ENCODE measurements around the gene OR2B6.

OR2B6 gene

GRCh38 chr6:27966044-27966443 lies 9.0 kb downstream of the OR2B6 start:
- ATAC-seq (replicated peaks), result no peak
- no peak for DNase-seq
- H3K27ac Mint-ChIP-seq, result no peak overlapping the region
- H3K27me3 Mint-ChIP-seq, result peaks cover 63 to 70% of the 10 kb centered on the region in 2 donors
- no peaks in the 10 kb centered on the region for H3K36me3 Mint-ChIP-seq (ENCODE audit: insufficient read depth)
- H3K4me1 Mint-ChIP-seq (ENCODE audit: low read depth in 2 of 2), result no peaks in the 10 kb centered on the region
- H3K9me3 Mint-ChIP-seq, result no peaks in the 10 kb centered on the region
- no peak overlapping the region for H3K4me3 Mint-ChIP-seq

DNA sequence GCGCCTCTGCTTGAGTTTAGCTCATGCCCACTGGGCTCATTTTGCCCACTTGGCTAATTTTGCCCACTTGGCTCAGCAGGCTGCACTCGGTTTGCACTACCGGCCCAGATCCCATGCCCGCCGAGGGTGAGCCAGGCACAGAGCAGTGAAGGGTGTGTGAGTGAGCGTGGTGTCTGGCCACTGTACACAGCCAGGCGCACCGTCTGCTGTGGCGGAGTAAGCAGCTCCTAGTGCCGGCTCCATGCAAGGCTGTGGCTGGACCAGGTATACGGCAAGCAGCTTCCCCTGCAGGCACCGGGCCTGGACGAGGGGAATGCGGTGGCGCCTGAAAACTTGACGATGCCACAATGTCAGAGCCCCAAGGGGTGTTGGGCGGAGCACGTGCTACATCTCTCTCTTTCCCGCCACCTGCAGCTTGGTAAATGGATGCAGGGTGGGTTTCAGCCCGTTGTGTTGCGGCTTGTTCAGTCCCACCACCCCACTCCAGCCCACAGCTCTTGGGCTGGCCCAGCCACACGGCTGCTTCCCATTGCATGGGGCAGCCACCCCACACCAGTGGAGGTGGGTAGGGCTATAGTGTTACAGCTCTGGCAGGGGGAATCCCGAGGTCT lies 9.9 kb downstream of the OR2B6 start:
- H3K27me3 Mint-ChIP-seq, result peaks cover 62 to 72% of the 10 kb centered on the region in 2 donors
- no peak for DNase-seq
- no peaks in the 10 kb centered on the region for H3K9me3 Mint-ChIP-seq

DNA sequence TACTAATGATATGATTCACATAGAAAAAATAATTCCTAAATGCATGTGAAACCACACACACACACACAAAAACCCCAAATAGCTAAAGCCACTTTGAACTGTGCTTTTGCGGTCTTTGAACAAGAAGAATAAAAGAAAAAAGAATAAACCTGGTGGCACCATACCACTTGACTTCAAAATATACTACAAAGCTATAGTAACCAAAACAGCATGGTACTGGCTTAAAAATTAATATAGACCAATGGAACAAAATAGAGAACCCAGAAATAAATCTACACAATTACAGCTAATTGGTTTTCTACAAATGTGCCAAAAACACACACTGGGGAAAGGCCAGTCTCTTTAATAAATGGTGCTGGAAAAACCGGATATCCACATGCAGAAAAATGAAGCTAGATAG lies 13.4 kb downstream of the OR2B6 start:
- Mint-ChIP-seq H3K36me3 (ENCODE audit: insufficient read depth) (no peaks in the 10 kb centered on the region), H3K4me1 (ENCODE audit: low read depth in 2 of 2) (no peaks in the 10 kb centered on the region), H3K4me3 (no peak overlapping the region), H3K27ac (no peak overlapping the region), H3K9me3 (no peaks in the 10 kb centered on the region), H3K27me3 (peaks cover 51% of the 10 kb centered on the region in 2 donors)
- no peak for DNase-seq
- ATAC-seq (replicated peaks), result no peak

More for the DNA sequence above, 9.9 kb downstream of the OR2B6 start:
- Mint-ChIP-seq H3K27ac (no peak overlapping the region), H3K4me1 (ENCODE audit: low read depth in 2 of 2) (no peaks in the 10 kb centered on the region), H3K4me3 (no peak overlapping the region), H3K36me3 (ENCODE audit: insufficient read depth) (no peaks in the 10 kb centered on the region)
- no peak for ATAC-seq (replicated peaks)

DNA sequence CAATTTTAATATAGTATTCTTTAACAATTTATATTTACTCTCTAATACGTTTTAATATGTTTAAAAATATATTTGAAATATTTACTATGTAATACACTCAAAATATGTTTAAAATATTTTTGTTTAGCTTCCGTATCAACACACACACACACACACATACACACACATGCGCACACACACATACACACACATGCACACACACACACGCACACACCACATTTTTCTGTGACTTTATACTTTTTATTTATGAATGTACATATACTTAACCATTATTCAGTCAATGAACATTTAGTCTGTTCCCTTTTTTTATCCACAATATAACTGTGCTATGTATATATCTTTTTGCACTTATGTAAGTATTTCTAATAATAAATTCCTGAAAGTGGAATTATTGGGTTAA lies 15.7 kb downstream of the OR2B6 start:
- Mint-ChIP-seq H3K36me3 (ENCODE audit: insufficient read depth) (no peaks in the 10 kb centered on the region), H3K4me3 (no peak overlapping the region), H3K27me3 (peaks cover 45 to 58% of the 10 kb centered on the region in 2 donors), H3K27ac (no peak overlapping the region), H3K9me3 (no peaks in the 10 kb centered on the region), H3K4me1 (ENCODE audit: low read depth in 2 of 2) (no peaks in the 10 kb centered on the region)
- ATAC-seq (replicated peaks), result no peak
- no peak for DNase-seq

GRCh38 chr6:27977387-27977786 lies 20.3 kb downstream of the OR2B6 start:
- DNase-seq (no peak), ATAC-seq (replicated peaks) (no peak)
- H3K4me1 Mint-ChIP-seq (ENCODE audit: low read depth in 2 of 2), result no peaks in the 10 kb centered on the region
- H3K27me3 Mint-ChIP-seq, result peaks cover 24 to 44% of the 10 kb centered on the region in 2 donors
- no peak overlapping the region for H3K4me3 Mint-ChIP-seq
- no peaks in the 10 kb centered on the region for H3K36me3 Mint-ChIP-seq (ENCODE audit: insufficient read depth)
- H3K9me3 Mint-ChIP-seq, result no peaks in the 10 kb centered on the region
- H3K27ac Mint-ChIP-seq, result no peak overlapping the region

- Mint-ChIP-seq H3K27ac (no peak overlapping the region), H3K9me3 (no peaks in the 10 kb centered on the region), H3K4me1 (ENCODE audit: low read depth in 2 of 2) (no peaks in the 10 kb centered on the region), H3K4me3 (no peak overlapping the region), H3K36me3 (ENCODE audit: insufficient read depth) (no peaks in the 10 kb centered on the region), H3K27me3 (peaks cover 27 to 50% of the 10 kb centered on the region in 2 donors)
- ATAC-seq (replicated peaks), result no peak
- DNase-seq, result no peak
These were observed 21.7 kb downstream of the OR2B6 start for GRCh38 chr6:27978705-27979104.

DNA sequence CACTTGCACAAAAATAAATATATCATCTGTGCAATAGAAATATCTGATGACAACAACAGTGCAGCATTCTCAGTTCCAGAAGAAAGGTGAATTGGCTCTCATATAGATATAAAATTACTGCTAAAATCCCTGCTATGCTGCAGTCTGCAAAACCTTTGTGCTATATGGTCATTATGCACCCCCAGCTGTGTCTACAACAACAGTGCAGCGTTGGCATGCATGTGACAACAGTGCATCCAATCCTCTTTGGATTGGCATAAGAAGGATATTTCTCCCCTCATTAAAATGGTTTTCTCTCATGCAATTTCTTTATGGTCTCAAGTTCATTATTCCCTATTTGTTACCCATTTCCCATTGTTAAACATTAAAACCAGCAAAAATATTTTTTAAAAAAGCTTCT lies 23.1 kb downstream of the OR2B6 start:
- DNase-seq (no peak), ATAC-seq (replicated peaks) (no peak)
- Mint-ChIP-seq H3K4me3 (no peak overlapping the region), H3K27ac (no peak overlapping the region), H3K27me3 (peaks cover 41 to 48% of the 10 kb centered on the region in 2 donors), H3K4me1 (ENCODE audit: low read depth in 2 of 2) (no peaks in the 10 kb centered on the region), H3K9me3 (no peaks in the 10 kb centered on the region), H3K36me3 (ENCODE audit: insufficient read depth) (no peaks in the 10 kb centered on the region)

- H3K36me3 Mint-ChIP-seq (ENCODE audit: insufficient read depth), result no peaks in the 10 kb centered on the region
These were observed 30.1 kb downstream of the OR2B6 start for GRCh38 chr6:27986928-27987725.

DNA sequence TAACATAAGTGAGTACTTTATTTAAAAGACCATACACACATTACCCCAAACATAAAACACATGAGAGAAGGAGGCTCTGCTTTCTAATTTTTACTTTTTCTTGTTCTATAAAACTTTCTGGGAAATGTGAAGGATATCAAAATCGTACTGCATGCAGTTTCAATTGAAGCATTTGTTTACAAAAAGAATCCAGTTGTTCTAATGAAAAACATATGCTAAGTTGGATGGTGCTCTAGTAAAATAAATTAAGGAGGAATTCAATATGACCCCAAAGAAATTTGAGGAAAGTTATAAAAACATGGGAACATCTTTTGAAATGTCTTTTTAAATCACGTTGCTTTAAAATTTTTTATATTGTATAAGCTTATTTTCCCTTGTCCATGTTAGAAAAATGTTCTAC lies 37.6 kb downstream of the OR2B6 start:
- Mint-ChIP-seq H3K27me3 (peaks cover 57 to 79% of the 10 kb centered on the region in 2 donors), H3K4me3 (no peak overlapping the region), H3K4me1 (ENCODE audit: low read depth in 2 of 2) (peaks cover 0 to 1% of the 10 kb centered on the region in 2 donors), H3K9me3 (no peaks in the 10 kb centered on the region), H3K36me3 (ENCODE audit: insufficient read depth) (no peaks in the 10 kb centered on the region), H3K27ac (no peak overlapping the region)
- DNase-seq (no peak), ATAC-seq (replicated peaks) (no peak)

More at GRCh38 chr6:27986928-27987725, 30.1 kb downstream of the OR2B6 start:
- H3K4me3 Mint-ChIP-seq, result no peak overlapping the region
- DNase-seq, result no peak
- no peak for ATAC-seq (replicated peaks)
- H3K9me3 Mint-ChIP-seq, result no peaks in the 10 kb centered on the region
- H3K27me3 Mint-ChIP-seq, result peaks cover 49 to 63% of the 10 kb centered on the region in 2 donors
- H3K27ac Mint-ChIP-seq, result no peak overlapping the region
- no peaks in the 10 kb centered on the region for H3K4me1 Mint-ChIP-seq (ENCODE audit: low read depth in 2 of 2)

DNA sequence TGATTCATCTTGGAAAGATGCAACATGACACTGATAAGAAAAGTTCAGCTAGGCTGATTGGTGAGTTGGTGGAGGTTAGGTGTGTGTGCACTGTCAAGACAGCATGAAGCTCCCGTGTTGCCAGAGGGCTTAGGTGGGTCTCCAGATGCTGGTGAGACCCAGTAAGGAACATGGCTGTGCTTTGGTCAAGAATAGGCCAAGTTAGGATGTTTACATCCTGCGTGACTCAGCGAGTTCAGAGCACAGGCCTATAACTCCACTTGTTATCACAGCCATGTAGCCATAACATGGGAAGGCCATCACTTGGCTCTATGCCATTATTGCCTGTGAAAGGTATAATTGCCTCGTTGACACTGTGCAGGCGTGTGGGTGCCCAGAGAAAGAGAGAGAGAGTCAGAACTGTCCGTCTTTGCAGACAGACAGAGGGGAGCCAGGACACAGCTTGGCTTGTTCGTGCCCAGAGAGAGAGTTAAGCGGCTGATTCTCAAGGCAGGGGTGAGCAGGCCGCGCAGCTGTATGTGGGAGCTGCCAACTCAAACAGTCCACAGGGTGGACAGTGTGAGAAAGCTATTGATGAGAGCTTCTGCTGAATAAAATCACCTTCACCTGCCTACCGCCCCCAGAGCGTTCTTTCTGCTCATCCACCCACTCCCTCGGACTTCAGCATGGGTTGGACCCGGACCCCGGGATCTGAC lies 43.5 kb downstream of the OR2B6 start:
- ATAC-seq (replicated peaks) (no peak), DNase-seq (no peak)
- Mint-ChIP-seq H3K36me3 (ENCODE audit: insufficient read depth) (no peaks in the 10 kb centered on the region), H3K27ac (no peak overlapping the region), H3K9me3 (no peaks in the 10 kb centered on the region), H3K4me1 (ENCODE audit: low read depth in 2 of 2) (peaks cover 0 to 1% of the 10 kb centered on the region in 2 donors), H3K4me3 (no peak overlapping the region), H3K27me3 (peaks cover 53 to 84% of the 10 kb centered on the region in 2 donors)

GRCh38 chr6:28001351-28001750 lies 44.3 kb downstream of the OR2B6 start:
- Mint-ChIP-seq H3K27me3 (peaks cover 49 to 86% of the 10 kb centered on the region in 2 donors), H3K9me3 (no peaks in the 10 kb centered on the region), H3K27ac (no peak overlapping the region), H3K4me3 (no peak overlapping the region), H3K36me3 (ENCODE audit: insufficient read depth) (no peaks in the 10 kb centered on the region), H3K4me1 (ENCODE audit: low read depth in 2 of 2) (peaks cover 0 to under 1% of the 10 kb centered on the region in 2 donors)
- DNase-seq (no peak), ATAC-seq (replicated peaks) (no peak)

GRCh38 chr6:28001751-28002150 lies 44.7 kb downstream of the OR2B6 start:
- Mint-ChIP-seq H3K27me3 (peaks cover 45 to 84% of the 10 kb centered on the region in 2 donors), H3K4me3 (no peak overlapping the region), H3K36me3 (ENCODE audit: insufficient read depth) (no peaks in the 10 kb centered on the region), H3K27ac (no peak overlapping the region), H3K9me3 (no peaks in the 10 kb centered on the region), H3K4me1 (ENCODE audit: low read depth in 2 of 2) (no peaks in the 10 kb centered on the region)
- ATAC-seq (replicated peaks), result no peak
- DNase-seq, result no peak

GRCh38 chr6:28002161-28002560 lies 45.1 kb downstream of the OR2B6 start:
- H3K4me3 Mint-ChIP-seq, result no peak overlapping the region
- H3K36me3 Mint-ChIP-seq (ENCODE audit: insufficient read depth), result no peaks in the 10 kb centered on the region
- H3K4me1 Mint-ChIP-seq (ENCODE audit: low read depth in 2 of 2), result no peaks in the 10 kb centered on the region
- peaks cover 45 to 82% of the 10 kb centered on the region in 2 donors for H3K27me3 Mint-ChIP-seq
- ATAC-seq (replicated peaks), result no peak
- no peak overlapping the region for H3K27ac Mint-ChIP-seq
- DNase-seq, result no peak
- no peaks in the 10 kb centered on the region for H3K9me3 Mint-ChIP-seq
